ENCODE measurements around the gene MYOG. TPM values are rescaled to one million over a fixed set of nuclear protein-coding genes. Genes with fewer than 3 reads are reported as not detected.

Gene MYOG
- total and polyA plus RNA-seq, 2 experiments from 2014 or later: not detected

DNA sequence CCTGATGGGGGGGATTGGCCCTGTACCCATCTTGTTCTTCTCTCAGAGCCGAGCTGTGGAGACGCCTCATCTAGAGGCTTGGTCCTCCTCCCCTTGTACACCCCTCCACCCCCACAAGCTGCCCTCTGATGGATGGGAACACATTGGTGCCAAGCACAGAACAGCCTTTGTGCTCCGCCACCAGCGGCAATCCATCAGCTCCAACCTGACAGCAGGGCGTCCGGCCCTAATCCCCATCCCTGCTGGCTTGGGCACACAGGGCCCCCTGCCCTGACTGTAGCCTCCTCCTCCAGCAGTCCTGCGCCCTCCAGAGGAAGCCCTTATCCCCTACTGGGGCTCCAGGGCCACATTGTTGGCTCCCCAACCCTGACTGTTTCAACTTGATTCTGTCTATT lies 3.8 kb upstream of the MYOG start:
- H3K4me2 ChIP-seq: no peak overlapping the region
- H3K4me1 ChIP-seq (ENCODE audit: insufficient read depth): no peaks in the 10 kb centered on the region
- Mint-ChIP-seq H3K36me3 (ENCODE audit: low read depth) (peaks cover 4% of the 10 kb centered on the region), H3K9me3 (peaks cover 4% of the 10 kb centered on the region), H3K27ac (no peak overlapping the region), H3K4me3 (no peak overlapping the region), H3K27me3 (ENCODE audit: insufficient read depth, low read depth, poor library complexity) (peaks cover 8% of the 10 kb centered on the region), H3K4me1 (peaks cover 22% of the 10 kb centered on the region)
- no peaks in the 10 kb centered on the region for H3F3A ChIP-seq (replicated peaks; ENCODE audit: low read depth)
- H3K4me3 ChIP-seq: no peak overlapping the region
- peaks cover 3% of the 10 kb centered on the region; the same call in 1 of the 2 replicates for H3K9me2 ChIP-seq (ENCODE audit: insufficient read depth)
- DNase-seq (ENCODE audit: low spot score) (peak; percentile 34), ATAC-seq (peak; percentile 76)
- H4K20me1 ChIP-seq (replicated peaks; ENCODE audit: insufficient read depth): no peaks in the 10 kb centered on the region
- H3K79me2 ChIP-seq (replicated peaks; ENCODE audit: insufficient read depth): no peaks in the 10 kb centered on the region
- no peak overlapping the region for H2AFZ ChIP-seq
- TF ChIP-seq ZNF114 (CRISPR knock-in tag; IDR thresholded peaks at IDR 0.05) (no peak), CTCF (conservative IDR thresholded peaks at IDR 0.05; ENCODE audit: low read depth in 2 of 2) (peak; percentile 13 to 47; a peak in 2 of 4 replicates)
- TF ChIP-seq, protein P1, sequence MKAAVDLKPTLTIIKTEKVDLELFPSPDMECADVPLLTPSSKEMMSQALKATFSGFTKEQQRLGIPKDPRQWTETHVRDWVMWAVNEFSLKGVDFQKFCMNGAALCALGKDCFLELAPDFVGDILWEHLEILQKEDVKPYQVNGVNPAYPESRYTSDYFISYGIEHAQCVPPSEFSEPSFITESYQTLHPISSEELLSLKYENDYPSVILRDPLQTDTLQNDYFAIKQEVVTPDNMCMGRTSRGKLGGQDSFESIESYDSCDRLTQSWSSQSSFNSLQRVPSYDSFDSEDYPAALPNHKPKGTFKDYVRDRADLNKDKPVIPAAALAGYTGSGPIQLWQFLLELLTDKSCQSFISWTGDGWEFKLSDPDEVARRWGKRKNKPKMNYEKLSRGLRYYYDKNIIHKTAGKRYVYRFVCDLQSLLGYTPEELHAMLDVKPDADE (IDR thresholded peaks at IDR 0.05): no peak
- H3K27ac ChIP-seq (ENCODE audit: low read depth): no peak overlapping the region
- H3K36me3 ChIP-seq (ENCODE audit: insufficient read depth): no peaks in the 10 kb centered on the region; the same call in 1 of the 2 replicates
- no peaks in the 10 kb centered on the region for H3K27me3 ChIP-seq (ENCODE audit: insufficient read depth)

DNA sequence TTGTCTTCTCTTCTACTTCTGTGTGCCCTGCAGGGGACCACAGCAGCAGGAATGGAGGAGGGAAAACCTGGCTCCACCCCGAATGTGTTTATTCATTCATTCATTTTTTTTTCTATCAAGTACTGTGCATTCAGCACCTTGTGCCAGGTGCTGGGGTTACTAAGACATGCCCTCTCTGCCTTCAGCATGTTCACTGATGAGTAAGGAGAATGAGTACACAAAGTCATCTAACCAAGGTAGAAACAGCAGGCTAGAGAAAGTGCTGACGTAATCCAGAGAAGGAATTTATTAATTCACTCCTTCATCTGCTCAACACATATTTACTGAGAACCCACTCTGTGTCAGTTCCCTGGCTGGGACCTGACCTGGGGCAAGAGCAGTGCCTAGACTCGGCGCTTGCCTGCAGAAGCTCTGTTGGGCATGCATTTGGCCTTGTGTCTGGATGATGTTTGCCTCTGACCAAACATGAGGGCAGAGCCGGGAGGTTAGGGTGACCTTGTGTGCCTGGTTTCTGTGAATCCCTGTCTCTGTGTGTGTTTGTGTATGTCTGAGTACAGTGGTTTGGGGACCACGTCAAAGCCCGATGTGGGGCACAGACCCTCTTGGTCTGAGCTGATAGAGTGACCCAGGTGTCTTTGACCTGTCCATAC lies 3.3 kb upstream of the MYOG start:
- Histone ChIP-seq H3K79me2 (replicated peaks; ENCODE audit: insufficient read depth) (no peaks in the 10 kb centered on the region), H3K4me2 (no peak overlapping the region), H3K36me3 (ENCODE audit: insufficient read depth) (no peaks in the 10 kb centered on the region; the same call in 1 of the 2 replicates), H3K27ac (ENCODE audit: low read depth) (no peak overlapping the region), H3K4me3 (no peak overlapping the region), H3K27me3 (ENCODE audit: insufficient read depth) (no peaks in the 10 kb centered on the region), H2AFZ (no peak overlapping the region), H3K9me2 (ENCODE audit: insufficient read depth) (peaks cover 3% of the 10 kb centered on the region; the same call in 1 of the 2 replicates), H3F3A (replicated peaks; ENCODE audit: low read depth) (no peaks in the 10 kb centered on the region), H3K4me1 (ENCODE audit: insufficient read depth) (no peaks in the 10 kb centered on the region), H4K20me1 (replicated peaks; ENCODE audit: insufficient read depth) (no peaks in the 10 kb centered on the region)
- DNase-seq (ENCODE audit: low spot score): no peak
- Mint-ChIP-seq H3K27ac (no peak overlapping the region), H3K36me3 (ENCODE audit: low read depth) (no peaks in the 10 kb centered on the region; the same call in 2 of the 3 replicates), H3K27me3 (ENCODE audit: insufficient read depth, low read depth, poor library complexity) (peaks cover 8% of the 10 kb centered on the region), H3K9me3 (no peaks in the 10 kb centered on the region; the same call in 1 of the 3 replicates), H3K4me1 (peaks cover 22% of the 10 kb centered on the region), H3K4me3 (no peak overlapping the region)
- no peak for ATAC-seq
- TF ChIP-seq STAT1 (IDR thresholded peaks at IDR 0.05; ENCODE audit: unreplicated experiment) (no peak), JUNB (IDR thresholded peaks at IDR 0.05; ENCODE audit: unreplicated experiment) (no peak), REST (IDR thresholded peaks at IDR 0.05; ENCODE audit: unreplicated experiment) (no peak), CREB1 (CRISPR knock-in tag; IDR thresholded peaks at IDR 0.05; ENCODE audit: low read depth) (no peak), ZNF331 (CRISPR knock-in tag; IDR thresholded peaks at IDR 0.05; ENCODE audit: low read depth) (no peak), EZH2 (IDR thresholded peaks at IDR 0.05; ENCODE audit: low read depth, unreplicated experiment) (no peak), ZNF114 (CRISPR knock-in tag; IDR thresholded peaks at IDR 0.05) (no peak)
- TF ChIP-seq, protein P1 (IDR thresholded peaks at IDR 0.05): no peak
